HG03066 (cell line): ENCODE data around the gene FBXW10.
"Not testable (repeated sequence)": the region's sequence is repeated elsewhere in the genome, so short reads cannot be mapped to it uniquely, and the experiment has no call there.

Source experiments
- ATAC-seq: cut with Tn5 transposase; IDR thresholded peaks from one replicate; pipeline ENCODE4 v1.9.1; 2021; ENCODE audit warnings: low read depth; ENCODE audit not compliant: unreplicated experiment

FBXW10 gene

GRCh38 chr17:18750242-18750641 is 6.4 kb downstream of the FBXW10 start:
- not testable (repeated sequence) for ATAC-seq

GRCh38 chr17:18753829-18754409 is 10.1 kb downstream of the FBXW10 start:
- ATAC-seq: not testable (repeated sequence)

GRCh38 chr17:18755969-18756368 is 12.1 kb downstream of the FBXW10 start:
- ATAC-seq: not testable (repeated sequence)

GRCh38 chr17:18757368-18758044 is 13.7 kb downstream of the FBXW10 start:
- not testable (repeated sequence) for ATAC-seq

- not testable (repeated sequence) for ATAC-seq
Measured at GRCh38 chr17:18758344-18758743, 14.5 kb downstream of the FBXW10 start.

GRCh38 chr17:18760221-18760620 is 16.4 kb downstream of the FBXW10 start:
- not testable (repeated sequence) for ATAC-seq

- ATAC-seq: not testable (repeated sequence)
Measured at GRCh38 chr17:18770572-18770971, 26.7 kb downstream of the FBXW10 start.

- not testable (repeated sequence) for ATAC-seq
Measured at GRCh38 chr17:18771066-18771465, 27.2 kb downstream of the FBXW10 start.

GRCh38 chr17:18772471-18772870 is 28.6 kb downstream of the FBXW10 start:
- no peak for ATAC-seq

- peak; percentile 95 for ATAC-seq
Measured at GRCh38 chr17:18780991-18781718, 37.3 kb downstream of the FBXW10 start, which contains the start of gene TVP23B. Gene TVP23B (plus strand): TSS chr17:18781183. CDS start chr17:18781294, 111 bp downstream.

GRCh38 chr17:18781805-18782204 is 38.0 kb downstream of the FBXW10 start:
- not testable (repeated sequence) for ATAC-seq

- not testable (repeated sequence) for ATAC-seq
Measured at GRCh38 chr17:18785933-18786332, 42.1 kb downstream of the FBXW10 start.

- not testable (repeated sequence) for ATAC-seq
Measured at GRCh38 chr17:18786890-18787289, 43.0 kb downstream of the FBXW10 start.

- ATAC-seq: not testable (repeated sequence)
Measured at GRCh38 chr17:18791402-18791801, 47.5 kb downstream of the FBXW10 start.

- ATAC-seq: not testable (repeated sequence)
Measured at GRCh38 chr17:18794841-18795240, 51.0 kb downstream of the FBXW10 start.

- not testable (repeated sequence) for ATAC-seq
Measured at GRCh38 chr17:18796887-18797286, 53.0 kb downstream of the FBXW10 start.

GRCh38 chr17:18803458-18804245 is 59.8 kb downstream of the FBXW10 start:
- ATAC-seq: not testable (repeated sequence)

GRCh38 chr17:18815924-18816323 is 72.1 kb downstream of the FBXW10 start:
- not testable (repeated sequence) for ATAC-seq

GRCh38 chr17:18816489-18817371 is 72.9 kb downstream of the FBXW10 start:
- ATAC-seq: not testable (repeated sequence)
